ENCODE data around the gene ZNF853. TPM values are rescaled to one million over a fixed set of nuclear protein-coding genes. Genes with fewer than 3 reads are reported as not detected.
"Not testable (repeated sequence)": the region's sequence is repeated elsewhere in the genome, so short reads cannot be mapped to it uniquely, and the experiment has no call there.

Gene ZNF853
- total and polyA plus RNA-seq, 10 donors = 1.3 to 10.1 (median 4.5) TPM

DNA sequence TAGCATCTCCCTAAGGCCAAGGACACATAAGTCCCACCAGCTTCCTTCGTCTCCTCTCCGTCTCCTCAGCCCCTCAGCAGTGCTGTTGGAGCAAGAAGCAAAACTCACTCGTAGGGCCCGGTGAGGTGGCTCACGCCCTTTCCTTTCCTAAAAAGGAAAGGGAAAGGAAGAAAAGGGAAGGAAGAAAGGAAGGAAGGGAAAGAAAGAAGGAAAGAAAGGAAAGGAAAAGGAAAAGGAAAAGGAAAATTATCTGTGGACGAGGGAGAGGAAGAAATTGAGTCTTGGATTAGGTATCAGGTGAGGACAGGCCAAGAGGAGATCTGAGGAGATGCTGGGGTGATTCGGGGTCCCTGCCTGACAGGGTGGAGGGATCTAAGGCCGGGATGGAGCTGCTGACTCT lies 18.6 kb downstream of the ZNF853 start:
- TF ChIP-seq POLR2A (IDR thresholded peaks at IDR 0.05) = no peak
- no peak for DNase-seq
- H3K27me3 ChIP-seq (replicated peaks in 1 of 7) = no peaks in the 10 kb centered on the region
- H3K36me3 ChIP-seq = peaks cover 0 to 3% (median 0%) of the 10 kb centered on the region in 6 donors
- intact Hi-C loops (cut with DNase I; ENCODE audit: low total_unique reads) = no loop called here
- peaks cover 0 to 7% (median 0%) of the 10 kb centered on the region in 8 donors for H3K9me3 ChIP-seq
- 76 to 81% (median 78%) methylated on average over 8 of the region's 8 CpGs for WGBS, 5 donors
- H3K4me3 ChIP-seq = peak overlapping the region in 1 of 8 donors; percentile 96
- peaks cover 9 to 36% (median 25%) of the 10 kb centered on the region in 6 donors for H3K4me1 ChIP-seq
- peak overlapping the region in 4 of 8 donors; percentile 93 to 97 (median 95) for H3K27ac ChIP-seq

DNA sequence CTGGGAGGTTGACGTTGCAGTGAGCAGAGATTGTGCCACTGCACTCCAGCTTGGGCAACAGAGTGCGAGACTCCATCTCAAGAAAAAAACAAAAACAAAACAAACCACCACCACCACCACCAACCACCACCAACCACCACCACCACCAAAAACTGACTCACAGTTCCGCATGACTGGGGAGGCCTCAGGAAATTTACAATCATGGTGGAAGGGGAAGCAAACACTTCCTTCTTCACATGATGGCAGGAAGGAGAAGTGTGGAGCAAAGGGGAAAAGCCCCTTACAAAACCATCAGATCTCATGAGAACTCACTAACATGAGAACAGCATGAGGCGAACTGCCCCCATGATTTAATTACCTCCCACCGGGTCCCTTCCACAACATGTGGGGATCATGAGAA lies 19.6 kb downstream of the ZNF853 start:
- Histone ChIP-seq H3K4me1 (peaks cover 9 to 45% (median 31%) of the 10 kb centered on the region in 6 donors), H3K27ac (peak overlapping the region in 7 of 8 donors; percentile 58 to 97 (median 93)), H3K36me3 (peaks cover 0 to 13% (median 0%) of the 10 kb centered on the region in 6 donors), H3K4me3 (peak overlapping the region in 1 of 8 donors; percentile 96)
- H3K27me3 ChIP-seq (replicated peaks in 1 of 7); DNase-seq; H3K9me3 ChIP-seq; intact Hi-C loops (cut with DNase I; ENCODE audit: low total_unique reads): not testable (repeated sequence)
- peak in 1 of 3 donors; percentile 26 for TF ChIP-seq POLR2AphosphoS5 (IDR thresholded peaks at IDR 0.05)
- 41 to 66% (median 57%) methylated on average over 5 of the region's 5 CpGs for WGBS, 5 donors

DNA sequence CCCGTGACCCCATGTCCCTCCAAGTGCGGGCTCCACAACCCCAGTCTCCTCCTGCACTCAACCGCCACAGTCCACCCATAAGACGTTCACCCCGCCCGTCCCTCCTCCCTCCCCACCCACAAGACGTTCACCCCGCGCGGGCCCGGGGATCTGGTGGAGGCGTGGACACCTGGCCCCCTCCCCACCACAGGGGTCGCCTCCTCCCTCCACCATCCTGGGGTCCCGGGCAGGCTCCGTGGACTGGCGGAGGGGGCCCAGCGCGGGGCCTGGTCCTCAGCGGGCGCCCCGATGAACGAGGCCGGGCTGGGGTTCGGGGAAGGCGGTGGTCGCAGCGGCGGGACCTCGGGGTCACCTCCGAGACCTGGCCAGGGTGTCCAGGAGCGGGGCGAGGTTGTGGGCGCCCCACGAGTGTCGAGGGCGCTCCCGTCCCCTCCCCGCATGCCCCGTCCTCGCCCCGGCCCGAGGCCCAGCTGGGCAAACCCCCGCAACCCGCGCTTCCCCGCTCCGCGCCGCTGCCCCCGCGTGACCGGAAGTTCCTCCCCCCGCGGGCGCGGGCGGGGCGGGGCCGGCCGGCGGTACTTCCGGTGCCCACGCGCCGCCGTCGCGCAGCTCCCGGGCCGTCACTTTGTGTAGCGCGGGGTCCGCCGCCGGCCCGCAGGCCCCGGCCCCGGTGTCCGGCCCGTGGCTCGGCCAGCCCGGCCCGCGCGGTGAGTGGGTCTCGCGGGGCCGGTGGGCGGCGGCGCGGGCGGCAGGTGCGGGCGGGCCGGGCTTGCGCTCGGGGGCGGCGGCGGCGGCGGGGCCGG lies 21.5 kb downstream of the ZNF853 start, which contains the start of gene ZNF316:
Gene ZNF316 (plus strand): TSS at position 578 of the 803 bp plus-strand sequence. CDS start 5,092 bp downstream, outside the sequence.
- H3K36me3 ChIP-seq = peaks cover 0 to 32% (median 12%) of the 10 kb centered on the region in 6 donors
- DNase-seq = peak; percentile 94
- H3K27ac ChIP-seq = peak within 1 kb of the TSS; percentile 83 to 97 (median 91)
- peaks cover 0 to 7% (median 0%) of the 10 kb centered on the region in 8 donors for H3K9me3 ChIP-seq
- no peaks in the 10 kb centered on the region for H3K27me3 ChIP-seq (replicated peaks in 1 of 7)
- H3K4me1 ChIP-seq = peaks cover 9 to 63% (median 35%) of the 10 kb centered on the region in 6 donors
- peak within 1 kb of the TSS; percentile 78 to 96 (median 87) for H3K4me3 ChIP-seq
- TF ChIP-seq POLR2A (IDR thresholded peaks at IDR 0.05) (no peak), POLR2AphosphoS5 (IDR thresholded peaks at IDR 0.05) (peak; percentile 82 to 86 (median 83))
- intact Hi-C loops (cut with DNase I; ENCODE audit: low total_unique reads) = no loop called here
- 2 to 4% (median 2%) methylated on average over 33 to 104 of the region's 104 CpGs for WGBS, 5 donors

DNA sequence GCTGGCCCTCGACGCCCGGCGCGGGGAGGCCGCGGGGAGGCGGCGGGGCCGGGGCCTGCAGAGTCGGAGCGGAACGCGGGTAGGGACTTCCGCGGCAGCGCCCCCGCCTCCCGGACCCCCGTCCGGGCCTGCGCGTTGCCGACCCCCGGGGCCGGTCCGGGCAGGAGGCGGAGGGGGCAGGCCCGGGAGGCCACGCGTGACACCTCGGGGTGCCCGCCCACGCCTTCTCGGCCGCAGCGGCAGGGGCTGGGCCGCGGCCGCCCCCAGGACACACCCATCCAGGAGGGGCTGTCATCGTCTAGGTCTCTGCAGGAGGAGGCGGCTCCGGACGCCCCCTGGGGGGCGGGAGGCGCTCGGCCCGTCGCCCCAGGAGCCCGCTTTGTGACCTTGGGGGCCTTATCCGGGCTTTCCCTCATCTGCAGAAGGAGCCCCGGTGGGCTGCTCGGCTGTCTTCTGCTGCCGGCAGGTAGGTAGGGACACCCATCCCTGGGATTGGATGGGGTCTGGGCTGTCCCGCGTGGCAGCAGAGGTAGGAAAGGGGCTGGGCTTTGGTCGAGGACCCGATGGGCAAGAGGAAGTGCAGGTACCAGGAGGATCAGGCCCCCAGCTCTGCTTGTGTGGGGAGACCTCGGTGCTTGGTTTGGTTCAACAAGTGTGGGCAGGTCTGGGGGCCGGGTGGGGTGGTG lies 22.3 kb downstream of the ZNF853 start:
- peaks cover 9 to 63% (median 35%) of the 10 kb centered on the region in 6 donors for H3K4me1 ChIP-seq
- DNase-seq = peak; percentile 92
- H3K4me3 ChIP-seq = peak overlapping the region; percentile 78 to 96 (median 87)
- no peaks in the 10 kb centered on the region for H3K27me3 ChIP-seq (replicated peaks in 1 of 7)
- intact Hi-C loops (cut with DNase I; ENCODE audit: low total_unique reads) = no loop called here
- WGBS, 5 donors = 1 to 4% (median 1%) methylated on average over 15 to 60 of the region's 60 CpGs
- peak overlapping the region; percentile 27 to 97 (median 71) for H3K27ac ChIP-seq
- TF ChIP-seq, protein P1, sequence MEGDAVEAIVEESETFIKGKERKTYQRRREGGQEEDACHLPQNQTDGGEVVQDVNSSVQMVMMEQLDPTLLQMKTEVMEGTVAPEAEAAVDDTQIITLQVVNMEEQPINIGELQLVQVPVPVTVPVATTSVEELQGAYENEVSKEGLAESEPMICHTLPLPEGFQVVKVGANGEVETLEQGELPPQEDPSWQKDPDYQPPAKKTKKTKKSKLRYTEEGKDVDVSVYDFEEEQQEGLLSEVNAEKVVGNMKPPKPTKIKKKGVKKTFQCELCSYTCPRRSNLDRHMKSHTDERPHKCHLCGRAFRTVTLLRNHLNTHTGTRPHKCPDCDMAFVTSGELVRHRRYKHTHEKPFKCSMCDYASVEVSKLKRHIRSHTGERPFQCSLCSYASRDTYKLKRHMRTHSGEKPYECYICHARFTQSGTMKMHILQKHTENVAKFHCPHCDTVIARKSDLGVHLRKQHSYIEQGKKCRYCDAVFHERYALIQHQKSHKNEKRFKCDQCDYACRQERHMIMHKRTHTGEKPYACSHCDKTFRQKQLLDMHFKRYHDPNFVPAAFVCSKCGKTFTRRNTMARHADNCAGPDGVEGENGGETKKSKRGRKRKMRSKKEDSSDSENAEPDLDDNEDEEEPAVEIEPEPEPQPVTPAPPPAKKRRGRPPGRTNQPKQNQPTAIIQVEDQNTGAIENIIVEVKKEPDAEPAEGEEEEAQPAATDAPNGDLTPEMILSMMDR (IDR thresholded peaks at IDR 0.05 in 8 of 11, conservative IDR thresholded peaks at IDR 0.05 in 3 of 11) = peak; percentile 17 to 79 (median 49)
- peak in 2 of 3 donors; percentile 5 to 44 for TF ChIP-seq POLR2AphosphoS5 (IDR thresholded peaks at IDR 0.05)
- TF ChIP-seq POLR2A (IDR thresholded peaks at IDR 0.05) = no peak
- peaks cover 0 to 40% (median 20%) of the 10 kb centered on the region in 6 donors for H3K36me3 ChIP-seq
- peaks cover 0 to 7% (median 0%) of the 10 kb centered on the region in 8 donors for H3K9me3 ChIP-seq

DNA sequence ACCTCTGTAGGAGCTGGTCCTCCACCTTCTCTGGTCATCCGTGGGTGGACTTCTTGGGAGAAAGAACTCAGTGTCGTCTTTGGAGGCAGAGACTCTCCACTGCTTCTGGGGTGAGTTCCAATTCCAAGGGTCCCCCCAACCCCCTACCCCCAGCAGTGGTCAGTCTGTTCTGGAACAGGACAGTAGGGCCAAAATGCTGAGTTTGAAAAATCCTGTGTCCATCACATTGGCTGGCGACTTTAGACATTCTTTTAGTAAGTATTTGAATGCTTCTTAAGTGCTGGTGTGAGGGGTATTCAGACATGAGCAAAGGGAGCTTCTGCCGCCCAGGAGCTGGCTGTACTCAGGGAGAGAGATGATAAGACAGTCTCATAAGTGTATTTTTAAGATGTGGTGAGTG lies 23.6 kb downstream of the ZNF853 start:
- WGBS, 5 donors = 90 to 95% (median 92%) methylated on average over 4 of the region's 4 CpGs
- Histone ChIP-seq H3K36me3 (peaks cover 0 to 53% (median 33%) of the 10 kb centered on the region in 6 donors), H3K9me3 (peaks cover 0 to 7% (median 0%) of the 10 kb centered on the region in 8 donors), H3K4me3 (peak overlapping the region in 1 of 8 donors; percentile 96), H3K27me3 (replicated peaks in 1 of 7) (no peaks in the 10 kb centered on the region), H3K4me1 (peaks cover 9 to 63% (median 35%) of the 10 kb centered on the region in 6 donors), H3K27ac (peak overlapping the region in 2 of 8 donors; percentile 94 to 97)
- TF ChIP-seq, protein P1 (IDR thresholded peaks at IDR 0.05 in 8 of 11, conservative IDR thresholded peaks at IDR 0.05 in 3 of 11) = no peak
- TF ChIP-seq POLR2A (IDR thresholded peaks at IDR 0.05) (no peak), POLR2AphosphoS5 (IDR thresholded peaks at IDR 0.05) (no peak)
- intact Hi-C loops (cut with DNase I; ENCODE audit: low total_unique reads) = no loop called here
- no peak for DNase-seq

All from spleen (tissue), 11 donors.